ENCODE results near the gene ADCY2. TPM values are rescaled to one million over a fixed set of nuclear protein-coding genes. Genes with fewer than 3 reads are reported as not detected.

Gene ADCY2
- total and polyA plus RNA-seq, 2 experiments from 2014 or later: 2.2 to 4.7 TPM

DNA sequence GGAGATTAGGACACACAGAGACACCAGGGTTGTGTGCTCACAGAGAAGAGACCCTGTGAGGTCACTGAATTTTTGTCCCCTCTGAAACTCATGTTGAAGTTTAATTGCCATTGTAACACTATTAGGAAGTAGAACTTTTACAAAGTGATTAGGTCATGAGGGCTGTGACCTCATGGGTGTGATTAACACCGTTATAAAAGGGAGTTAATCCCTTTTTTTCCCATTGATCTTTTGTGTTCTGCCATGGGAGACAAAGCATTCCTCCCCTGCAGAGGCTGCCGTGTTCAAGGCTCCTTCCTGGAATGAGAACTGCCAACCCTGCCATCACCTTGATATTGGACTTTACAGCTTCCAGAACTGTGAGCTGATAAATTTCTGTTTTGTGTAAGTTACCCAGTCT lies 221.0 kb downstream of the ADCY2 start:
- Histone ChIP-seq H3K9me3 (ENCODE audit: low read depth) (no peaks in the 10 kb centered on the region), H3K36me3 (no peaks in the 10 kb centered on the region), H3K4me3 (no peak overlapping the region), H3K27me3 (no peaks in the 10 kb centered on the region), H3K4me1 (ENCODE audit: low read depth) (no peaks in the 10 kb centered on the region), H3K27ac (no peak overlapping the region)
- TF ChIP-seq, protein P1, sequence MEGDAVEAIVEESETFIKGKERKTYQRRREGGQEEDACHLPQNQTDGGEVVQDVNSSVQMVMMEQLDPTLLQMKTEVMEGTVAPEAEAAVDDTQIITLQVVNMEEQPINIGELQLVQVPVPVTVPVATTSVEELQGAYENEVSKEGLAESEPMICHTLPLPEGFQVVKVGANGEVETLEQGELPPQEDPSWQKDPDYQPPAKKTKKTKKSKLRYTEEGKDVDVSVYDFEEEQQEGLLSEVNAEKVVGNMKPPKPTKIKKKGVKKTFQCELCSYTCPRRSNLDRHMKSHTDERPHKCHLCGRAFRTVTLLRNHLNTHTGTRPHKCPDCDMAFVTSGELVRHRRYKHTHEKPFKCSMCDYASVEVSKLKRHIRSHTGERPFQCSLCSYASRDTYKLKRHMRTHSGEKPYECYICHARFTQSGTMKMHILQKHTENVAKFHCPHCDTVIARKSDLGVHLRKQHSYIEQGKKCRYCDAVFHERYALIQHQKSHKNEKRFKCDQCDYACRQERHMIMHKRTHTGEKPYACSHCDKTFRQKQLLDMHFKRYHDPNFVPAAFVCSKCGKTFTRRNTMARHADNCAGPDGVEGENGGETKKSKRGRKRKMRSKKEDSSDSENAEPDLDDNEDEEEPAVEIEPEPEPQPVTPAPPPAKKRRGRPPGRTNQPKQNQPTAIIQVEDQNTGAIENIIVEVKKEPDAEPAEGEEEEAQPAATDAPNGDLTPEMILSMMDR (IDR thresholded peaks at IDR 0.05; ENCODE audit: low read depth, low read length): no peak
- no peak for DNase-seq (ENCODE audit: low read depth in 1 of 2, low spot score in 1 of 2)

DNA sequence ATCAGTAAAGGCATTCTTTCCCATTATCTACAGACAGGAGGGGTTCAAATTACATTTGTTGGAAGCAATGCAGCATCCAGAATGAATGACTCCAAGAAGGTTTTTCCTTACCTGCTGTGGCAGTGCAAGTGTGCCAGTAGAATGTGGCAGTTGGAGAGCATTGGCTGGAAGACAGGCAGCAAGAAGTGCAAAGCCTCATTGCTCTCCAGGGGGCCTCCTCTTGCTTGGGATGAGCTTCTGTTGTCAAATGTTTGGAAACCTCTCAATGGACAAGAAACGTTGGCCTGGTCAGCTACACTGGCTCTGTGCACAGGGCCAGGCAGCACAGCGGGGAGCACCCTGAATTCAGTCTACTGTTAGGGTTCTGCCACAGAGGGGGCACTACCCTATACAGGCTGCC lies 226.6 kb downstream of the ADCY2 start:
- H3K36me3 ChIP-seq: no peaks in the 10 kb centered on the region
- DNase-seq (ENCODE audit: low read depth in 1 of 2, low spot score in 1 of 2): no peak
- no peak overlapping the region for H3K27ac ChIP-seq
- no peaks in the 10 kb centered on the region for H3K27me3 ChIP-seq
- TF ChIP-seq, protein P1 (IDR thresholded peaks at IDR 0.05; ENCODE audit: low read depth, low read length): no peak
- H3K4me3 ChIP-seq: no peak overlapping the region
- no peaks in the 10 kb centered on the region for H3K4me1 ChIP-seq (ENCODE audit: low read depth)
- no peaks in the 10 kb centered on the region for H3K9me3 ChIP-seq (ENCODE audit: low read depth)

- TF ChIP-seq, protein P1 (IDR thresholded peaks at IDR 0.05; ENCODE audit: low read depth, low read length): no peak
- H3K27me3 ChIP-seq: no peaks in the 10 kb centered on the region
- no peaks in the 10 kb centered on the region for H3K4me1 ChIP-seq (ENCODE audit: low read depth)
- no peaks in the 10 kb centered on the region for H3K36me3 ChIP-seq
- H3K9me3 ChIP-seq (ENCODE audit: low read depth): no peaks in the 10 kb centered on the region
- no peak overlapping the region for H3K27ac ChIP-seq
- H3K4me3 ChIP-seq: no peak overlapping the region
- DNase-seq (ENCODE audit: low read depth in 1 of 2, low spot score in 1 of 2): no peak
Observed at GRCh38 chr5:7625740-7626139, 229.8 kb downstream of the ADCY2 start.

- no peak overlapping the region for H3K27ac ChIP-seq
- no peaks in the 10 kb centered on the region for H3K4me1 ChIP-seq (ENCODE audit: low read depth)
- TF ChIP-seq, protein P1 (IDR thresholded peaks at IDR 0.05; ENCODE audit: low read depth, low read length): no peak
- no peaks in the 10 kb centered on the region for H3K9me3 ChIP-seq (ENCODE audit: low read depth)
- no peak overlapping the region for H3K4me3 ChIP-seq
- H3K36me3 ChIP-seq: no peaks in the 10 kb centered on the region
- no peaks in the 10 kb centered on the region for H3K27me3 ChIP-seq
- DNase-seq (ENCODE audit: low read depth in 1 of 2, low spot score in 1 of 2): no peak
Observed at GRCh38 chr5:7628248-7628647, 232.3 kb downstream of the ADCY2 start.

GRCh38 chr5:7628820-7629219 lies 232.9 kb downstream of the ADCY2 start:
- TF ChIP-seq, protein P1 (IDR thresholded peaks at IDR 0.05; ENCODE audit: low read depth, low read length): no peak
- H3K36me3 ChIP-seq: no peaks in the 10 kb centered on the region
- H3K4me3 ChIP-seq: no peak overlapping the region
- H3K9me3 ChIP-seq (ENCODE audit: low read depth): no peaks in the 10 kb centered on the region
- no peaks in the 10 kb centered on the region for H3K4me1 ChIP-seq (ENCODE audit: low read depth)
- H3K27me3 ChIP-seq: no peaks in the 10 kb centered on the region
- DNase-seq (ENCODE audit: low read depth in 1 of 2, low spot score in 1 of 2): no peak
- H3K27ac ChIP-seq: no peak overlapping the region

DNA sequence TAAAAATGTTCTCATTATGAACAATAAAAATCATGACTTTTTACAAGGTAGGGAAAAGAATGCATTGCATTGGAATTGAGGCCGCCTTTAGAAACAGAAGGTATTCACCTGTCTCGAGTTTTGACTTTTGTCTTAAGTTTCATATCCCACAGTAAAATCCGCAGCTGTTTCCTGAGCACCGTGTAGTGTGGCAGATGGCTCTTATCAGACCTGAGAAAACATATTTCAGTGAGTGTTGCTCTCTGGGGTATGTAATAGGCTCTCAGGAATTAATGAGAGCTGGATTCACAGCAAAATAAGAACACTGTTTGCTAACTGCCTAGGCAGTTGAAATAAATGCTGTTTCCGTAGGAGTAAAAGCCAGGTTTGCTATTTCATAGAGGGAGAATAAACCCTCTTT lies 233.6 kb downstream of the ADCY2 start:
- Histone ChIP-seq H3K27me3 (no peaks in the 10 kb centered on the region), H3K4me1 (ENCODE audit: low read depth) (no peaks in the 10 kb centered on the region), H3K36me3 (no peaks in the 10 kb centered on the region), H3K4me3 (no peak overlapping the region), H3K9me3 (ENCODE audit: low read depth) (no peaks in the 10 kb centered on the region), H3K27ac (no peak overlapping the region)
- TF ChIP-seq, protein P1 (IDR thresholded peaks at IDR 0.05; ENCODE audit: low read depth, low read length): no peak
- DNase-seq (ENCODE audit: low read depth in 1 of 2, low spot score in 1 of 2): no peak

Data from cardiac muscle cell (in vitro differentiated cells and primary cell).